GM23338 (cell line): ENCODE data around the gene N4BP2. TPM values are rescaled to one million over a fixed set of nuclear protein-coding genes. Genes with fewer than 3 reads are reported as not detected.
A peak's percentile ranks its signal among the peaks of the same experiment; 100 is the strongest.

Source experiments
- ATAC-seq: fragments of 200-7000 bp; cut with Tn5 transposase; 3 replicates; pipeline ENCODE4 v1.9.1; 2020
- DNase-seq: peaks from one replicate; pipeline ENCODE4 v3.0.0-alpha.2; 2015; ENCODE audit warnings: low spot score
- H2AFZ ChIP-seq: fragments of 200-600 bp; sonication (generic); 2 replicates; pipeline ENCODE4 v1.8.0; 2016; ENCODE audit warnings: antibody characterized with exemption, mild to moderate bottlenecking, moderate library complexity
- H3F3A ChIP-seq: fragments of 200-600 bp; sonication (generic); replicated peaks from 2 replicates; pipeline ENCODE4 v1.8.0; 2017; ENCODE audit warnings: antibody characterized with exemption, mixed run types, low read depth
- H3K27ac ChIP-seq: fragments of 200-600 bp; sonication (generic); 2 replicates; pipeline ENCODE4 v1.6.1; 2016; ENCODE audit warnings: low read depth
- H3K27me3 ChIP-seq: fragments of 200-600 bp; sonication (generic); 2 replicates; pipeline ENCODE4 v1.8.0; 2016; ENCODE audit warnings: mild to moderate bottlenecking, mixed run types, moderate library complexity; ENCODE audit not compliant: insufficient read depth
- H3K36me3 ChIP-seq: fragments of 200-600 bp; sonication (generic); 2 replicates; pipeline ENCODE4 v1.8.0; 2016; ENCODE audit warnings: mild to moderate bottlenecking; ENCODE audit not compliant: insufficient read depth
- H3K4me1 ChIP-seq: fragments of 200-600 bp; sonication (generic); 2 replicates; pipeline ENCODE4 v1.8.0; 2016; ENCODE audit warnings: mild to moderate bottlenecking, moderate library complexity; ENCODE audit not compliant: insufficient read depth
- H3K4me2 ChIP-seq: fragments of 200-600 bp; sonication (generic); 2 replicates; pipeline ENCODE4 v1.7.1; 2017; ENCODE audit warnings: mixed run types
- H3K4me3 ChIP-seq: fragments of 200-600 bp; sonication (generic); 2 replicates; pipeline ENCODE4 v1.6.1; 2016; ENCODE audit warnings: mixed run types
- H3K79me2 ChIP-seq: fragments of 200-600 bp; sonication (generic); replicated peaks from 2 replicates; pipeline ENCODE4 v1.8.0; 2017; ENCODE audit warnings: mild to moderate bottlenecking; ENCODE audit not compliant: insufficient read depth
- H3K9me2 ChIP-seq: fragments of 200-600 bp; sonication (generic); 2 replicates; pipeline ENCODE4 v1.8.0; 2017; ENCODE audit not compliant: insufficient read depth
- H4K20me1 ChIP-seq: fragments of 200-600 bp; sonication (generic); replicated peaks from 2 replicates; pipeline ENCODE4 v1.8.0; 2017; ENCODE audit warnings: mild to moderate bottlenecking; ENCODE audit not compliant: insufficient read depth
- H3K27ac Mint-ChIP-seq: 2 replicates; pipeline ENCODE4 v1.8.0; 2020; ENCODE audit warnings: inconsistent platforms, mild to moderate bottlenecking, moderate library complexity, mixed read lengths
- H3K27me3 Mint-ChIP-seq: 3 replicates; pipeline ENCODE4 v1.8.0; 2022; ENCODE audit warnings: low read depth, mild to moderate bottlenecking, moderate library complexity, mixed read lengths, inconsistent platforms; ENCODE audit not compliant: insufficient read depth, poor library complexity
- H3K36me3 Mint-ChIP-seq: 3 replicates; pipeline ENCODE4 v1.8.0; 2021; ENCODE audit warnings: low read depth, mild to moderate bottlenecking, inconsistent platforms, moderate library complexity, mixed read lengths
- H3K4me1 Mint-ChIP-seq: 3 replicates; pipeline ENCODE4 v1.8.0; 2020; ENCODE audit warnings: mild to moderate bottlenecking, inconsistent platforms, mixed read lengths
- H3K4me3 Mint-ChIP-seq: 3 replicates; pipeline ENCODE4 v1.8.0; 2021; ENCODE audit warnings: moderate library complexity, mild to moderate bottlenecking, inconsistent platforms, mixed read lengths
- H3K9me3 Mint-ChIP-seq: 3 replicates; pipeline ENCODE4 v1.8.0; 2020; ENCODE audit warnings: moderate library complexity, mild to moderate bottlenecking, inconsistent platforms, mixed read lengths
- CREB1 ChIP-seq: fragments of 250-450 bp; sonication (Bioruptor Pico); IDR thresholded peaks from 2 replicates; pipeline ENCODE4 v1.5.0; 2020; ENCODE audit warnings: low read depth, mild to moderate bottlenecking, moderate library complexity
- EZH2 ChIP-seq: fragments of 200-600 bp; sonication (generic); IDR thresholded peaks from one replicate; pipeline ENCODE4 v1.8.0; 2017; ENCODE audit warnings: antibody characterized with exemption, mild to moderate bottlenecking, low read depth; ENCODE audit not compliant: unreplicated experiment
- EZH2phosphoT487 ChIP-seq: fragments of 200-600 bp; sonication (generic); IDR thresholded peaks from one replicate; pipeline ENCODE4 v1.8.1; 2018; ENCODE audit warnings: antibody characterized with exemption; ENCODE audit not compliant: unreplicated experiment
- JUNB ChIP-seq: IDR thresholded peaks from one replicate; pipeline ENCODE4 v1.6.1; 2016; ENCODE audit warnings: antibody characterized with exemption; ENCODE audit not compliant: unreplicated experiment
- NANOG ChIP-seq: IDR thresholded peaks from 2 replicates; pipeline ENCODE4 v1.6.1; 2016; ENCODE audit warnings: antibody characterized with exemption, borderline replicate concordance
- POLR2AphosphoS5 ChIP-seq: IDR thresholded peaks from 2 replicates; pipeline ENCODE4 v1.6.1; 2016; ENCODE audit warnings: antibody characterized with exemption, low read depth
- STAT1 ChIP-seq: IDR thresholded peaks from one replicate; pipeline ENCODE4 v1.6.1; 2016; ENCODE audit warnings: antibody characterized with exemption; ENCODE audit not compliant: unreplicated experiment
- ZNF114 ChIP-seq: fragments of 250-450 bp; sonication (Bioruptor Pico); IDR thresholded peaks from 2 replicates; pipeline ENCODE4 v1.5.0; 2020; ENCODE audit warnings: mild to moderate bottlenecking, moderate library complexity
- ZNF331 ChIP-seq: fragments of 250-450 bp; sonication (Bioruptor Pico); IDR thresholded peaks from 2 replicates; pipeline ENCODE4 v1.5.0; 2020; ENCODE audit warnings: low read depth, mild to moderate bottlenecking, moderate library complexity
- polyA plus RNA-seq: library from polyadenylated mRNA; unstranded; fragments of >200 nt; fragmentation: Nextera tagmentation; extraction: Ambion mirVana; gene quantifications from 2 replicates; pipeline ENCODE4 v1.2.1, GENCODE V29; 2016
- total RNA-seq: library from RNA; depleted of rRNA; stranded (reverse); fragments of >200 nt; shearing (Covaris generic); gene quantifications from 2 replicates; pipeline ENCODE4 v1.2.3, GENCODE V29; 2014
- TF ChIP-seq, protein P1 (sequence below): IDR thresholded peaks from one replicate; pipeline ENCODE4 v1.6.1; 2018; ENCODE audit warnings: antibody characterized with exemption; ENCODE audit not compliant: unreplicated experiment
- TF ChIP-seq, protein P2 (sequence below): fragments of 250-450 bp; sonication (Bioruptor Pico); IDR thresholded peaks from 2 replicates; pipeline ENCODE4 v1.5.0; 2020; ENCODE audit warnings: mild to moderate bottlenecking, moderate library complexity
- TF ChIP-seq, protein P3 (sequence below), 2 experiments: fragments of 200-600 bp in 1 of 2; sonication (generic) in 1 of 2; conservative IDR thresholded peaks; 2 replicates each; pipeline versions ENCODE4 v1.5.1 to v1.6.1; 2016 to 2017; ENCODE audit warnings: antibody characterized with exemption in 2 of 2, low read depth in 2 of 2, mild to moderate bottlenecking in 2 of 2, moderate library complexity in 1 of 2
- TF ChIP-seq, protein P4 (sequence below): IDR thresholded peaks from 2 replicates; pipeline ENCODE4 v1.6.1; 2016; ENCODE audit warnings: antibody characterized with exemption

The N4BP2 gene
- total and polyA plus RNA-seq, 2 experiments from 2014 or later = 25.6 to 46.3 TPM

DNA sequence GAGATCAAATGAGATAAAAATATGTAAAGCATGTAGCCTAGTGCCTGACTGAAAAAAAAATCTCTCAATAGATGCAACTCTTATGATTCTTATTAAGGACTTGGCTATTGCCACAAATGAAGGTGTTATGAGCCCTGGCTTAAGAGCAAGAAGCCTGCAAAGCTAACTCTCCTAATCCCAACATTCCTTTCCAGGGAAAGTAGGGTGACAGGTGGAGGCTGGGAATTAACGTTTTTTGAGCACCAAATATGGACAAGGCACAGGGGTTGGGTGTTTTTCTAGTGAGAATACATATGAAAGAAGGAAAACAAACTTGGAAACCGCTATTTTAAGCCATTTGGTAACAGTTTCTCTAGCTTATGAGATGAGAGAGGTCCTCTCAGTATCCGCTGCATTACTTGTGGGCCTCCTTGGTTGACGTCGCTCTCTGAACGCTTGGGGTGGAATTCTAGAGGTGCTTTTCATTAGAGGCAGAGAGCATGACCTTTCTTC lies 142.6 kb downstream of the N4BP2 start:
- H3F3A ChIP-seq = no peaks in the 10 kb centered on the region
- H3K27ac Mint-ChIP-seq = 0 out of 2 replicates have a peak overlapping the region, but pooled peaks have one; percentile 12
- no peak overlapping the region for H3K4me3 ChIP-seq
- H3K4me3 Mint-ChIP-seq = no peak overlapping the region
- H3K36me3 ChIP-seq = no peaks in the 10 kb centered on the region
- H3K4me1 ChIP-seq = peaks cover 42% of the 10 kb centered on the region
- DNase-seq (no peak), ATAC-seq (no peak)
- peaks cover 56% of the 10 kb centered on the region for H3K4me1 Mint-ChIP-seq
- peaks cover 1% of the 10 kb centered on the region for H3K27me3 Mint-ChIP-seq
- H3K27me3 ChIP-seq = no peaks in the 10 kb centered on the region
- H3K36me3 Mint-ChIP-seq = no peaks in the 10 kb centered on the region
- H4K20me1 ChIP-seq = no peaks in the 10 kb centered on the region
- no peak overlapping the region; the same call in 1 of the 2 replicates for H3K27ac ChIP-seq
- H2AFZ ChIP-seq = no peak overlapping the region
- no peaks in the 10 kb centered on the region for H3K79me2 ChIP-seq
- H3K9me3 Mint-ChIP-seq = no peaks in the 10 kb centered on the region
- H3K4me2 ChIP-seq = no peak overlapping the region; the same call in 1 of the 2 replicates
- TF ChIP-seq ZNF114 (CRISPR knock-in tag) = no peak
- TF ChIP-seq NANOG = no peak
- TF ChIP-seq, protein P1, sequence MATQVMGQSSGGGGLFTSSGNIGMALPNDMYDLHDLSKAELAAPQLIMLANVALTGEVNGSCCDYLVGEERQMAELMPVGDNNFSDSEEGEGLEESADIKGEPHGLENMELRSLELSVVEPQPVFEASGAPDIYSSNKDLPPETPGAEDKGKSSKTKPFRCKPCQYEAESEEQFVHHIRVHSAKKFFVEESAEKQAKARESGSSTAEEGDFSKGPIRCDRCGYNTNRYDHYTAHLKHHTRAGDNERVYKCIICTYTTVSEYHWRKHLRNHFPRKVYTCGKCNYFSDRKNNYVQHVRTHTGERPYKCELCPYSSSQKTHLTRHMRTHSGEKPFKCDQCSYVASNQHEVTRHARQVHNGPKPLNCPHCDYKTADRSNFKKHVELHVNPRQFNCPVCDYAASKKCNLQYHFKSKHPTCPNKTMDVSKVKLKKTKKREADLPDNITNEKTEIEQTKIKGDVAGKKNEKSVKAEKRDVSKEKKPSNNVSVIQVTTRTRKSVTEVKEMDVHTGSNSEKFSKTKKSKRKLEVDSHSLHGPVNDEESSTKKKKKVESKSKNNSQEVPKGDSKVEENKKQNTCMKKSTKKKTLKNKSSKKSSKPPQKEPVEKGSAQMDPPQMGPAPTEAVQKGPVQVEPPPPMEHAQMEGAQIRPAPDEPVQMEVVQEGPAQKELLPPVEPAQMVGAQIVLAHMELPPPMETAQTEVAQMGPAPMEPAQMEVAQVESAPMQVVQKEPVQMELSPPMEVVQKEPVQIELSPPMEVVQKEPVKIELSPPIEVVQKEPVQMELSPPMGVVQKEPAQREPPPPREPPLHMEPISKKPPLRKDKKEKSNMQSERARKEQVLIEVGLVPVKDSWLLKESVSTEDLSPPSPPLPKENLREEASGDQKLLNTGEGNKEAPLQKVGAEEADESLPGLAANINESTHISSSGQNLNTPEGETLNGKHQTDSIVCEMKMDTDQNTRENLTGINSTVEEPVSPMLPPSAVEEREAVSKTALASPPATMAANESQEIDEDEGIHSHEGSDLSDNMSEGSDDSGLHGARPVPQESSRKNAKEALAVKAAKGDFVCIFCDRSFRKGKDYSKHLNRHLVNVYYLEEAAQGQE = no peak
- no peak for TF ChIP-seq CREB1
- TF ChIP-seq EZH2phosphoT487 = no peak
- no peak for TF ChIP-seq POLR2AphosphoS5
- no peak for TF ChIP-seq JUNB
- TF ChIP-seq, protein P2, sequence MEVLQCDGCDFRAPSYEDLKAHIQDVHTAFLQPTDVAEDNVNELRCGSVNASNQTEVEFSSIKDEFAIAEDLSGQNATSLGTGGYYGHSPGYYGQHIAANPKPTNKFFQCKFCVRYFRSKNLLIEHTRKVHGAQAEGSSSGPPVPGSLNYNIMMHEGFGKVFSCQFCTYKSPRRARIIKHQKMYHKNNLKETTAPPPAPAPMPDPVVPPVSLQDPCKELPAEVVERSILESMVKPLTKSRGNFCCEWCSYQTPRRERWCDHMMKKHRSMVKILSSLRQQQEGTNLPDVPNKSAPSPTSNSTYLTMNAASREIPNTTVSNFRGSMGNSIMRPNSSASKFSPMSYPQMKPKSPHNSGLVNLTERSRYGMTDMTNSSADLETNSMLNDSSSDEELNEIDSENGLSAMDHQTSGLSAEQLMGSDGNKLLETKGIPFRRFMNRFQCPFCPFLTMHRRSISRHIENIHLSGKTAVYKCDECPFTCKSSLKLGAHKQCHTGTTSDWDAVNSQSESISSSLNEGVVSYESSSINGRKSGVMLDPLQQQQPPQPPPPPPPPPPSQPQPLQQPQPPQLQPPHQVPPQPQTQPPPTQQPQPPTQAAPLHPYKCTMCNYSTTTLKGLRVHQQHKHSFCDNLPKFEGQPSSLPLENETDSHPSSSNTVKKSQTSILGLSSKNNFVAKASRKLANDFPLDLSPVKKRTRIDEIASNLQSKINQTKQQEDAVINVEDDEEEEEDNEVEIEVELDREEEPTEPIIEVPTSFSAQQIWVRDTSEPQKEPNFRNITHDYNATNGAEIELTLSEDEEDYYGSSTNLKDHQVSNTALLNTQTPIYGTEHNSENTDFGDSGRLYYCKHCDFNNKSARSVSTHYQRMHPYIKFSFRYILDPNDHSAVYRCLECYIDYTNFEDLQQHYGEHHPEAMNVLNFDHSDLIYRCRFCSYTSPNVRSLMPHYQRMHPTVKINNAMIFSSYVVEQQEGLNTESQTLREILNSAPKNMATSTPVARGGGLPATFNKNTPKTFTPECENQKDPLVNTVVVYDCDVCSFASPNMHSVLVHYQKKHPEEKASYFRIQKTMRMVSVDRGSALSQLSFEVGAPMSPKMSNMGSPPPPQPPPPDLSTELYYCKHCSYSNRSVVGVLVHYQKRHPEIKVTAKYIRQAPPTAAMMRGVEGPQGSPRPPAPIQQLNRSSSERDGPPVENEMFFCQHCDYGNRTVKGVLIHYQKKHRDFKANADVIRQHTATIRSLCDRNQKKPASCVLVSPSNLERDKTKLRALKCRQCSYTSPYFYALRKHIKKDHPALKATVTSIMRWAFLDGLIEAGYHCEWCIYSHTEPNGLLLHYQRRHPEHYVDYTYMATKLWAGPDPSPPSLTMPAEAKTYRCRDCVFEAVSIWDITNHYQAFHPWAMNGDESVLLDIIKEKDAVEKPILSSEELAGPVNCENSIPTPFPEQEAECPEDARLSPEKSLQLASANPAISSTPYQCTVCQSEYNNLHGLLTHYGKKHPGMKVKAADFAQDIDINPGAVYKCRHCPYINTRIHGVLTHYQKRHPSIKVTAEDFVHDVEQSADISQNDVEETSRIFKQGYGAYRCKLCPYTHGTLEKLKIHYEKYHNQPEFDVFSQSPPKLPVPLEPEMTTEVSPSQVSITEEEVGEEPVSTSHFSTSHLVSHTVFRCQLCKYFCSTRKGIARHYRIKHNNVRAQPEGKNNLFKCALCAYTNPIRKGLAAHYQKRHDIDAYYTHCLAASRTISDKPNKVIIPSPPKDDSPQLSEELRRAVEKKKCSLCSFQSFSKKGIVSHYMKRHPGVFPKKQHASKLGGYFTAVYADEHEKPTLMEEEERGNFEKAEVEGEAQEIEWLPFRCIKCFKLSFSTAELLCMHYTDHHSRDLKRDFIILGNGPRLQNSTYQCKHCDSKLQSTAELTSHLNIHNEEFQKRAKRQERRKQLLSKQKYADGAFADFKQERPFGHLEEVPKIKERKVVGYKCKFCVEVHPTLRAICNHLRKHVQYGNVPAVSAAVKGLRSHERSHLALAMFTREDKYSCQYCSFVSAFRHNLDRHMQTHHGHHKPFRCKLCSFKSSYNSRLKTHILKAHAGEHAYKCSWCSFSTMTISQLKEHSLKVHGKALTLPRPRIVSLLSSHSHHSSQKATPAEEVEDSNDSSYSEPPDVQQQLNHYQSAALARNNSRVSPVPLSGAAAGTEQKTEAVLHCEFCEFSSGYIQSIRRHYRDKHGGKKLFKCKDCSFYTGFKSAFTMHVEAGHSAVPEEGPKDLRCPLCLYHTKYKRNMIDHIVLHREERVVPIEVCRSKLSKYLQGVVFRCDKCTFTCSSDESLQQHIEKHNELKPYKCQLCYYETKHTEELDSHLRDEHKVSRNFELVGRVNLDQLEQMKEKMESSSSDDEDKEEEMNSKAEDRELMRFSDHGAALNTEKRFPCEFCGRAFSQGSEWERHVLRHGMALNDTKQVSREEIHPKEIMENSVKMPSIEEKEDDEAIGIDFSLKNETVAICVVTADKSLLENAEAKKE (CRISPR knock-in tag) = no peak
- TF ChIP-seq, protein P3, sequence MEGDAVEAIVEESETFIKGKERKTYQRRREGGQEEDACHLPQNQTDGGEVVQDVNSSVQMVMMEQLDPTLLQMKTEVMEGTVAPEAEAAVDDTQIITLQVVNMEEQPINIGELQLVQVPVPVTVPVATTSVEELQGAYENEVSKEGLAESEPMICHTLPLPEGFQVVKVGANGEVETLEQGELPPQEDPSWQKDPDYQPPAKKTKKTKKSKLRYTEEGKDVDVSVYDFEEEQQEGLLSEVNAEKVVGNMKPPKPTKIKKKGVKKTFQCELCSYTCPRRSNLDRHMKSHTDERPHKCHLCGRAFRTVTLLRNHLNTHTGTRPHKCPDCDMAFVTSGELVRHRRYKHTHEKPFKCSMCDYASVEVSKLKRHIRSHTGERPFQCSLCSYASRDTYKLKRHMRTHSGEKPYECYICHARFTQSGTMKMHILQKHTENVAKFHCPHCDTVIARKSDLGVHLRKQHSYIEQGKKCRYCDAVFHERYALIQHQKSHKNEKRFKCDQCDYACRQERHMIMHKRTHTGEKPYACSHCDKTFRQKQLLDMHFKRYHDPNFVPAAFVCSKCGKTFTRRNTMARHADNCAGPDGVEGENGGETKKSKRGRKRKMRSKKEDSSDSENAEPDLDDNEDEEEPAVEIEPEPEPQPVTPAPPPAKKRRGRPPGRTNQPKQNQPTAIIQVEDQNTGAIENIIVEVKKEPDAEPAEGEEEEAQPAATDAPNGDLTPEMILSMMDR (conservative IDR thresholded peaks at IDR 0.05; ENCODE audit: low read depth in 2 of 2) = no peak
- no peak for TF ChIP-seq EZH2
- no peak for TF ChIP-seq ZNF331
- TF ChIP-seq, protein P4, sequence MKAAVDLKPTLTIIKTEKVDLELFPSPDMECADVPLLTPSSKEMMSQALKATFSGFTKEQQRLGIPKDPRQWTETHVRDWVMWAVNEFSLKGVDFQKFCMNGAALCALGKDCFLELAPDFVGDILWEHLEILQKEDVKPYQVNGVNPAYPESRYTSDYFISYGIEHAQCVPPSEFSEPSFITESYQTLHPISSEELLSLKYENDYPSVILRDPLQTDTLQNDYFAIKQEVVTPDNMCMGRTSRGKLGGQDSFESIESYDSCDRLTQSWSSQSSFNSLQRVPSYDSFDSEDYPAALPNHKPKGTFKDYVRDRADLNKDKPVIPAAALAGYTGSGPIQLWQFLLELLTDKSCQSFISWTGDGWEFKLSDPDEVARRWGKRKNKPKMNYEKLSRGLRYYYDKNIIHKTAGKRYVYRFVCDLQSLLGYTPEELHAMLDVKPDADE = no peak
- no peak for TF ChIP-seq STAT1
- no peaks in the 10 kb centered on the region for H3K9me2 ChIP-seq
